ENCODE data around the gene KRT3. TPM values are rescaled to one million over a fixed set of nuclear protein-coding genes. Genes with fewer than 3 reads are reported as not detected.
A peak's percentile ranks its signal among the peaks of the same experiment; 100 is the strongest.
"Not testable (repeated sequence)": the region's sequence is repeated elsewhere in the genome, so short reads cannot be mapped to it uniquely, and the experiment has no call there.

KRT3 gene
- total and polyA plus RNA-seq, 5 experiments from 2014 or later: not detected

GRCh38 chr12:52753283-52753682, 42.6 kb downstream of the KRT3 start:
- POLR2A ChIA-PET: no interaction called here
- Mint-ChIP-seq H3K4me3 (no peak overlapping the region), H3K36me3 (no peaks in the 10 kb centered on the region), H3K27ac (peak overlapping the region in 1 of 10 donors; percentile 45), H3K9me3 (no peaks in the 10 kb centered on the region), H3K4me1 (peaks cover 8 to 12% (median 9%) of the 10 kb centered on the region in 4 donors), H3K27me3 (peaks cover 0 to 9% (median 3%) of the 10 kb centered on the region in 5 donors)
- ATAC-seq: no peak
- no peak for DNase-seq

- no peak overlapping the region for H3K4me3 Mint-ChIP-seq
Measured at GRCh38 chr12:52752516-52752915, 43.4 kb downstream of the KRT3 start.

GRCh38 chr12:52751795-52752194, 44.1 kb downstream of the KRT3 start:
- POLR2A ChIA-PET: no interaction called here
- Mint-ChIP-seq H3K4me1 (peaks cover 10 to 16% (median 11%) of the 10 kb centered on the region in 4 donors), H3K9me3 (no peaks in the 10 kb centered on the region), H3K27me3 (peaks cover 0 to 9% (median 3%) of the 10 kb centered on the region in 5 donors), H3K4me3 (no peak overlapping the region), H3K36me3 (no peaks in the 10 kb centered on the region), H3K27ac (peak overlapping the region in 1 of 10 donors; percentile 29)
- no peak for DNase-seq
- no peak for ATAC-seq

More at GRCh38 chr12:52752516-52752915, 43.4 kb downstream of the KRT3 start:
- peaks cover 0 to 9% (median 3%) of the 10 kb centered on the region in 5 donors for H3K27me3 Mint-ChIP-seq
- DNase-seq (no peak), ATAC-seq (no peak)
- H3K4me1 Mint-ChIP-seq: peaks cover 10 to 16% (median 11%) of the 10 kb centered on the region in 4 donors
- H3K27ac Mint-ChIP-seq: no peak overlapping the region
- H3K9me3 Mint-ChIP-seq: no peaks in the 10 kb centered on the region
- POLR2A ChIA-PET: no interaction called here
- H3K36me3 Mint-ChIP-seq: no peaks in the 10 kb centered on the region

GRCh38 chr12:52750532-52750931, 45.4 kb downstream of the KRT3 start:
- ATAC-seq, H3K27me3 Mint-ChIP-seq, H3K4me3 Mint-ChIP-seq, H3K9me3 Mint-ChIP-seq, H3K27ac Mint-ChIP-seq, POLR2A ChIA-PET, H3K36me3 Mint-ChIP-seq, DNase-seq: not testable (repeated sequence)
- H3K4me1 Mint-ChIP-seq: peaks cover 10 to 16% (median 11%) of the 10 kb centered on the region in 4 donors

DNA sequence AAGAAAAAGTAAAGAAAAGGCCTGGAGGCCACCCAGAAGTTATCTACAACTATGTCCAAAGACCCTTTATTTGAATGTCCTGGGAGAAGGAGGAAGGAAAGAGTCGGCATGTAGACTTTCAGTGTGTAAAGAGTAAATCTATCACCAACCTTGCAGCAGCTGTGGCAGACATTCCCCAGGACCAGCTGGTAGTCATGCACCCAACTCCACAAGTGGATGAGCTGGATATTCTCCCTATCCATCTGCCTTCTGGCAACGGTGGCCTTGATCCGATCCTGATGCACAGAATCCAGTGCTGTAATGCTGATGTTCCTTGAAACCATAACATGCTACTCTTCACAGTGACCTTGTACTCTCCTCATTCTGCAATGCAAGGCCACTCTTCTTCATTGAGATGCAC, 46.1 kb downstream of the KRT3 start:
- no peak for ATAC-seq
- Mint-ChIP-seq H3K4me1 (peaks cover 10 to 16% (median 11%) of the 10 kb centered on the region in 4 donors), H3K9me3 (no peaks in the 10 kb centered on the region)

GRCh38 chr12:52748578-52748977, 47.3 kb downstream of the KRT3 start:
- Mint-ChIP-seq H3K36me3 (peaks cover 0 to 1% (median 0%) of the 10 kb centered on the region in 3 donors), H3K27me3 (peaks cover 0 to 9% (median 4%) of the 10 kb centered on the region in 5 donors), H3K9me3 (no peaks in the 10 kb centered on the region), H3K27ac (peak overlapping the region in 1 of 10 donors; percentile 3), H3K4me1 (peaks cover 10 to 16% (median 11%) of the 10 kb centered on the region in 4 donors), H3K4me3 (peak overlapping the region in 1 of 10 donors; percentile 11)
- DNase-seq (peak in 2 of 10 donors; percentile 6 to 19), ATAC-seq (peak in 1 of 2 donors; percentile 49)
- POLR2A ChIA-PET: no interaction called here

More for the DNA sequence above, 46.1 kb downstream of the KRT3 start:
- POLR2A ChIA-PET: no interaction called here
- no peak overlapping the region for H3K27ac Mint-ChIP-seq
- no peak overlapping the region for H3K4me3 Mint-ChIP-seq
- no peak for DNase-seq
- H3K36me3 Mint-ChIP-seq: no peaks in the 10 kb centered on the region
- peaks cover 0 to 9% (median 3%) of the 10 kb centered on the region in 5 donors for H3K27me3 Mint-ChIP-seq

- H3K9me3 Mint-ChIP-seq: peaks cover 0 to 2% (median 0%) of the 10 kb centered on the region in 9 donors
- no peak for ATAC-seq
- H3K36me3 Mint-ChIP-seq: peaks cover 0 to 4% (median 0%) of the 10 kb centered on the region in 3 donors
- peaks cover 0 to 11% (median 0%) of the 10 kb centered on the region in 5 donors for H3K27me3 Mint-ChIP-seq
- no peak overlapping the region for H3K4me3 Mint-ChIP-seq
- POLR2A ChIA-PET: no interaction called here
- H3K27ac Mint-ChIP-seq: no peak overlapping the region
- no peak for DNase-seq
- H3K4me1 Mint-ChIP-seq: peaks cover 10 to 16% (median 11%) of the 10 kb centered on the region in 4 donors
Measured at GRCh38 chr12:52745554-52745953, 50.4 kb downstream of the KRT3 start.

DNA sequence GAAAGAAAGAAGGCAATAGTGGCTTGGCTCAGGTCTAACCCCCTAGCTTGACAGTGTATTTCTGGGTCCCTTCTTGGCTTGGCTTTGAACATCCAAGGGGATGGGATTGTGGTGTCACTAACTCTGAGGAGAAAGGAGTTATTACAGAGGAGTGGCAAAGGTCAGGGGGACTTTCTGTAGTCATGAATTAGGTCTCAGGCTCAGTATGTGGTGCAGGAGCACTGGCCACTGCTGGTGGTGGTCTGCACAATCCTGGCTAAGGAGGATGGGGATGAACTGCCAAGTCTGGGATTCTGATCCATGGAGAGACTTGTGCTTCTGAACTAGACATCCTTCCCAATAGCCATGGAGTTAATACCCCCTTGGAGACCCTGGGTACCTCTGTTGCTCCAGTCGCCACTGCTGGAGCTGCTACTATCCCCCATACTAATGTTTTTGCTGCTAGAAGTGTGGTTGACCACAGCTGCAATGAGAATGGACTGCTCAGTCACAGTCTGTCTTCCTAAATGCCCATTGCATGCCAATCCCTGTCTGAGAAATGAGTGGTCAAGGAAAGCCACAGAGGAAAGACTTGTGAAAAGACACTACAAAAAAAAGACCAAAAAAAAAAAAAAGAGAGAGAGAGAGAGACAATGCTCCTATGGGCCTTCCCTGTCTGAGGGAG, 51.3 kb downstream of the KRT3 start:
- H3K4me3 Mint-ChIP-seq: no peak overlapping the region
- DNase-seq (no peak), ATAC-seq (no peak)
- H3K27me3 Mint-ChIP-seq: peaks cover 0 to 13% (median 0%) of the 10 kb centered on the region in 5 donors
- peaks cover 0 to 4% (median 0%) of the 10 kb centered on the region in 3 donors for H3K36me3 Mint-ChIP-seq
- peaks cover 0 to 2% (median 0%) of the 10 kb centered on the region in 9 donors for H3K9me3 Mint-ChIP-seq
- peaks cover 10 to 16% (median 11%) of the 10 kb centered on the region in 4 donors for H3K4me1 Mint-ChIP-seq
- H3K27ac Mint-ChIP-seq: peak overlapping the region in 2 of 10 donors; percentile 2 to 26
- POLR2A ChIA-PET: no interaction called here

DNA sequence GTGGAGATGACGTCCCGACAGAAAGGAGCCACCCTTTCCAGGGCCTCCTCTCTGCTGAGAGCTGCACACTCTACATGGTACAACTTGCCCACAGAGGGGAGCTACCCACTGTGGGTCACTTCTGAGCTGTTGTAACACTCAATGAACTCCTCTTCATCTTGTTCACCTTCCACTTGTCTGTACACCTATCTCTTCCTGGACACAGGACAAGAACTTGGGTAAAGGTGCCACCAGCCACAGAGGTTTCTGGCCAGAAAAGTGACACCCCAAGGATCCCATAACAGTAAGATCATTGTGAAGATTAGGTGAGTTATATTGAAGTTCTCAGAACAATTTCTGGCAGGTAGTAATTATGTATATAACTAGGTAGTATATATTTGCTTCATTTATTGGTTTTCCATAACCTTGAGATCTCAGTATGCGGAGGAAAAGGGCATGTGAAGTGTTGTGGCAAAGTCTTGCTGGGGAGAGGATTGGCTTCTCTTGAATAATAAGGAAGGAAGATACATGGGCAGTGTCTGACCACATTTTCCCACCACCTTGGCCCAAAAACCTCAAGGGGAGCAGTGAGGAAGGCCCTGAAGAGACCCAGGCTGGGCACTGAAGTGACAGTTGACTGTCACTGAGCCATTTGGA, 53.0 kb downstream of the KRT3 start:
- H3K4me3 Mint-ChIP-seq: no peak overlapping the region
- H3K9me3 Mint-ChIP-seq: peaks cover 0 to 2% (median 0%) of the 10 kb centered on the region in 9 donors
- no peak for DNase-seq
- no peak for ATAC-seq
- peaks cover 0 to 1% (median 0%) of the 10 kb centered on the region in 4 donors for H3K4me1 Mint-ChIP-seq
- H3K27ac Mint-ChIP-seq: no peak overlapping the region
- POLR2A ChIA-PET: no interaction called here
- peaks cover 0 to 4% (median 0%) of the 10 kb centered on the region in 3 donors for H3K36me3 Mint-ChIP-seq
- peaks cover 0 to 16% (median 1%) of the 10 kb centered on the region in 5 donors for H3K27me3 Mint-ChIP-seq

GRCh38 chr12:52742196-52742580, 53.7 kb downstream of the KRT3 start:
- no peaks in the 10 kb centered on the region for H3K4me1 Mint-ChIP-seq
- H3K27me3 Mint-ChIP-seq: peaks cover 0 to 16% (median 1%) of the 10 kb centered on the region in 5 donors
- POLR2A ChIA-PET: no interaction called here
- H3K9me3 Mint-ChIP-seq: peaks cover 0 to 2% (median 0%) of the 10 kb centered on the region in 9 donors
- H3K36me3 Mint-ChIP-seq: peaks cover 0 to 4% (median 0%) of the 10 kb centered on the region in 3 donors
- H3K4me3 Mint-ChIP-seq: no peak overlapping the region
- H3K27ac Mint-ChIP-seq: no peak overlapping the region
- ATAC-seq (no peak), DNase-seq (no peak)

DNA sequence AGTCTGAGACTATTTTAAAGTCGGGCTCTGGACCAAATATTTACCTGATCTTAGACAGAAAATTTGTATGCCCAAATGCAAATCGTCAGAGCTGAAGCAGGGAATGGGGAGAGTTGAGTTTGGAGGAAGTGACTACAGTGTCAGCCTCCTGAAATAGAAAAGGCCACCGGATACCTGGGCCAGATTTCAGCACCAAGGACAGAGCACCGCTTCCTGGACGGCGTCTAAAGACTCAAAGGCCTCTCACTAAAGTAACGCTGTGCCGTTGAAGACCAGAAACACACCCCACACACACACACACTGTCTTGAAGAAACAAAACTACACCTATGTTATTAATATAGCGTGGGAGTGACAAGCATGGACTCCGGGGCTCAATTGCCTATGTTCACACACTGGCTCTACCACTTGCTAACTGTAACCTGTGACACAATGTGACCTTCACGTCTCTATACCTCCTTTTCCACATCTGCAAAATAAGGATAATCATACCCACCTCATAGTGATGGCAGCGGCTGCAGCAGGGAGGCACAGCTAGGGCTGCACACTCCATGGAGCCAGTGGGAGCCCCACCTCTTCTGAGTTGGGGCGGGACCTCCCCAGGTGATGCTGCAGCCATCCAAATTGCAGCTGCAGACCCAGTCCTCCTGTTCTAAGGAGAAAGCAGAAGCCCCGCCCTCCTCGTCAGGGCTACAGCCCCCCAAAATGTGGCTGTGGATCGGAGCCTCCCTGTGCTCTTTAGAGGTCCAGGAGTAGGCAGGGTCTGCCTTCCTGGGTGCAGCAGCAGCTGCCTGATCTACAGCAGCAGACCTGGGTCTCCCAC, 54.3 kb downstream of the KRT3 start:
- peak; percentile 60 to 75 for ATAC-seq
- peaks cover 0 to 4% (median 0%) of the 10 kb centered on the region in 3 donors for H3K36me3 Mint-ChIP-seq
- no peak overlapping the region for H3K4me3 Mint-ChIP-seq
- POLR2A ChIA-PET: no interaction called here
- H3K4me1 Mint-ChIP-seq: no peaks in the 10 kb centered on the region
- H3K27me3 Mint-ChIP-seq: peaks cover 0 to 16% (median 1%) of the 10 kb centered on the region in 5 donors
- DNase-seq: peak; percentile 29 to 81 (median 58)
- no peak overlapping the region for H3K27ac Mint-ChIP-seq
- peaks cover 0 to 2% (median 0%) of the 10 kb centered on the region in 9 donors for H3K9me3 Mint-ChIP-seq

DNA sequence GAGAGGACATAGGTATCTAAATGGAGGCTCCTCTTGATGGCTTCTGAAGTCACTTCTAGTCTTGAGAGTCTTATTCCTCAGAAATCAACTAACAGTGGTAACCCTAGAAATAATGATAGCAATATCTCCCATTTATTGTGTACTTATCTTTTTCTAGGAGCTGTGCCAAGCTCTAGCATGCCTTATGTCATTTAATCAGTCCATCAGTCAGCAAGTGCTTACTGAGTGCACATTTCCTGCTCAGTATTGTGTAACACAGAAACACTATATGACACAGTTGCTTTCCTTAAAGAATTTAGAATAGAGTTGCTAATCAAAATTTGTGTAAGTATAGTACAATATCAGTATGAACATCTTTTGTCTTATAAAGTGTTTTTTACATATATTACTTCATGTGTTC, 55.3 kb downstream of the KRT3 start:
- POLR2A ChIA-PET: no interaction called here
- Mint-ChIP-seq H3K4me3 (no peak overlapping the region), H3K4me1 (no peaks in the 10 kb centered on the region), H3K9me3 (peaks cover 0 to 2% (median 0%) of the 10 kb centered on the region in 9 donors), H3K27ac (no peak overlapping the region), H3K27me3 (peaks cover 0 to 16% (median 1%) of the 10 kb centered on the region in 5 donors), H3K36me3 (peaks cover 0 to 4% (median 0%) of the 10 kb centered on the region in 3 donors)
- no peak for ATAC-seq
- DNase-seq: no peak
